GM18873 (cell line): ENCODE results near the gene SGSM2.

Experiments
- ATAC-seq: cut with Tn5 transposase; IDR thresholded peaks from one replicate; pipeline ENCODE4 v1.9.1; 2021; ENCODE audit warnings: mild to moderate bottlenecking, moderate library complexity, moderate number of reproducible peaks; ENCODE audit not compliant: unreplicated experiment, low FRiP score

The SGSM2 gene

DNA sequence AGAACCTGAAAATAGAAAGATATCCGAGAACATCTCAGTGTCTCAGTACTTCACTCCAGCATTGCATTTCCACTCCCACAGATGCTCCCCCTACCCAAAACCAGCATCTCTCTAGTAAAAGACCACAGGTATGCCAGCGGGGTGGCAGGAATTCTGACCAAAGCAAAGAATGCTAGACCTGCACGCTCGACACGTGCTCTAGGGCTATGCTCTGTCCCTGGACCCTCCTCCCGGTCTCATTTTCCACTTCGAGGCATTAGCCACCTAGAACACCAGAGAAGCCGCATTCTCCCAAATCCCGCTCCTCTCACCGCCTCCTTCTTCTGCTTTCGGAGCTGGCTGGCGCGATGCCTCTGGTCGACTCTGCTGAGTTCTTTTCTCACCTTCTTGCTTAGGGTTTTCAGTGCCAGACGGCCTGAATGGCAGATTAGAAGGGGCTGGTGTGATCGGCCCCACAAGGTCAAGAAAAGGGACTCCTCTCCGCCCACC, 1.5 kb upstream of the SGSM2 start:
- ATAC-seq, result no peak

- ATAC-seq, result peak; percentile 66
Measured at GRCh38 chr17:2336215-2336851, 968 bp upstream of the SGSM2 start, which contains the start of gene TSR1. TSS of gene TSR1 (minus strand) at chr17:2336457. CDS start at chr17:2336427, 30 bp downstream.

- no peak for ATAC-seq
Measured at GRCh38 chr17:2337544-2338314, 428 bp downstream of the SGSM2 start.

GRCh38 chr17:2338315-2338657, 985 bp downstream of the SGSM2 start:
- ATAC-seq, result no peak

- no peak for ATAC-seq
Measured at GRCh38 chr17:2343421-2343820, 6.1 kb downstream of the SGSM2 start.

DNA sequence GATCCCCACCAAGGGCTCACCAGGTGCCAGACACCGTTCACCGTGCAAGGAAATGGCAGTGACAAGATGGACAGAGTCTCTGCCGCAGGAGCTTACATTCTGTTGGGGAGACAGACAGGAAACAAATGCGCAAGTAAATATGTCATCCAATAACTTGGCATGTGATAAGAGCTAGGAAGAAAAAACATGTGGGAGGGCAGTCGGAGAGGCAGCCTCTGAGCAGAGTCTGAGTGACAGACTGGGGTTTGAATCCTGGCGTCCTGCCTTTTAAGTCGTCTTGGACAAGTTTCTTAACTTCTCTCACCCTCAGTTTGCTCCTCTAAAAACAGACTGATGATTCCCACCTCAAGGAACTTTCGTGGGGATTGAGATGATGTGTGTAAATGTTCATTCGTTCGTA, 7.2 kb downstream of the SGSM2 start:
- ATAC-seq, result no peak

DNA sequence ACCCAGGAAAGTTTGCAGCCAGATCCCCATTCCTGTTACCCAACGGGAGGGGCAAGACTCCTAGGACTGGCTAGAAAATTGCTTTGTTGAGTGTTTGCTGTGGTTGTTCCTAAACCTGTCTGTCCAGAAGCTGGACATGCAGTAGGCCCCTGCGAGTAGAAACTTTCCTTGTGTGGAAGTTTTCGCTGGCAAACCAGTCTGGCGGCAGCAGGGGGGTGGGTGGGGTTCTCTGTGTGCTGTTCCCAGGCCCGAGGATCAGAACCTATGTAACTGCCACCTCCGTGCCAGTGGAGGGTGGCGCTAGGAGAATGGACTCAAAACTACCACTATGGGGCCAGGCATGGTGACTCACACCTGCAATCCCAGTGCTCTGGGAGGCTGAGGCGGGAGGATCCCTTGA, 9.2 kb downstream of the SGSM2 start:
- ATAC-seq, result no peak

GRCh38 chr17:2347805-2348685, 10.7 kb downstream of the SGSM2 start:
- ATAC-seq, result no peak

DNA sequence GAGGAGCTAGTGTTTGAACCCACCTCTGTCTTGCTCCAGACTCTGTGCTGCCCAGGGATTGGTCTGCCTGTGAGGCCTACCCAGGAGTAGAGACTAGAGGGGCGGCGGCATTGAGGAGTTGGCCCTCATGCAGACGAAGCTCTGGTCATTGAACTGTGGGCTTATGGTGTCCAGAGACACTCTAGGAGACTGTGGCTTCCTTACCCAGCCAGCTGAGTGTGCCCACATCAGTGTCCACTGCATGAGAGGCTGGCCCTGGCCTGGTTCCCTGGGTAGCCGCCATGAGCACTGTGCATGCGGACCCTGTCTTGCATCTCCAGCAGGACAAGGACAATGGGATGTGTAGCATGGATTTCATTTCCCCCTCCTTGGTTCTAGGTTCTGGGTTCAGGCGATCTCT, 14.0 kb downstream of the SGSM2 start:
- ATAC-seq, result no peak

GRCh38 chr17:2354311-2354710, 17.0 kb downstream of the SGSM2 start:
- ATAC-seq, result no peak

DNA sequence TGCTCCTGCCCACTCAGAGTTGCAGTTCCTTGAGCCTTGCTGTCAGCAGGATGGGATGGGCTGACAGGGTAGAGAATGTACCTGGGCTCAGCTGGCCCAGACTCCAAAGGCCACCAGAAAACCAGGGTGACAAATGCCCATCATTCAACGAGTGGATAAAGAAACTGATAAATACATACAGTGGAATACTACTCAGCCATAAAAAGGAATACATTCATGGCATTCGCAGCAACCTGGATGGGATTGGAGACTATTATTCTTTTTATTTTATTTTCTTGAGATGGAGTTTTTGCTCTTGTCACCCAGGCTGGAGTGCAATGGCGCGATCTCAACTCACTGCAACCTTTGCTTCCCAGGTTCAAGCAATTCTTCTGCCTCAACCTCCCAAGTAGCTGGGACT, 19.9 kb downstream of the SGSM2 start:
- no peak for ATAC-seq

- no peak for ATAC-seq
Measured at GRCh38 chr17:2357931-2358434, 20.7 kb downstream of the SGSM2 start.

GRCh38 chr17:2361010-2361760, 23.9 kb downstream of the SGSM2 start:
- no peak for ATAC-seq

GRCh38 chr17:2362016-2362415, 24.7 kb downstream of the SGSM2 start:
- no peak for ATAC-seq

DNA sequence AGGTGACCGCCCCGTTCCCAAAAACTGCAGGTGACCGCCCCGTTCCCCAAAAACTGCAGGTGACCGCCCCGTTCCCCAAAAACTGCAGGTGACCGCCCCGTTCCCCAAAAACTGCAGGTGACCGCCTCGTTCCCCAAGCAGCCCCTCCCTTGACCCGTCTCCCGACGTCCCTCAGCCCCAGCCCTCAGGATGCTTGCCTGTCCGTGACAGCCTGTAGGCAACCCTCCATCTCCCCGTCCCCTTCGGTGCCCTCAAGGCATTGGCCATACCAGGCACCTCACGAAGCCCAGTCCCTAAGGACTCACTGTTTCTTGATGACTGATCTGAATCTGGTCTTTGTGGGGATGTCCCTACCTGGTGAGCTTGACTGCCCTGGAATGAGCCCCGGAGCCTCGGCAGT, 25.1 kb downstream of the SGSM2 start:
- ATAC-seq, result no peak

DNA sequence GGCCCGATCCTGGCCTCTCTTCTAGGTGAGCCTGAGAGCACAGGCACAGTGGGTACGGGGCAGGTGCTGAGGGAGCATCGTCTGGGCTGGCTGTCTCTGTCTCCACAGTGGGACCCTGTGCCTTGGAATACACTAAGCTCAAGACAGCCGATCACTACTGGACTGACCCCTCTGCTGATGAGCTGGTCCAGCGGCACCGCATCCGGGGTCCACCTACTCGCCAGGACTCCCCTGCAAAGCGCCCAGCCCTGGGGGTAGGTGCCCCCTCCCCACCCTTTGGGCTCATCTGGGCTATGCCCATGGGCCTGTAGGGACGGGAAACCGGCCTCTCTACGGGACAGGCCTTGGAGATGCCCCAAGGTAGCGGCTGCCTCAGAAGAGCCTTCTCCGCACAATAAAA, 25.6 kb downstream of the SGSM2 start:
- ATAC-seq, result no peak

- no peak for ATAC-seq
Measured at GRCh38 chr17:2363318-2363717, 26.0 kb downstream of the SGSM2 start.

- ATAC-seq, result no peak
Measured at GRCh38 chr17:2363851-2364762, 26.8 kb downstream of the SGSM2 start.

- no peak for ATAC-seq
Measured at GRCh38 chr17:2364763-2365116, 27.4 kb downstream of the SGSM2 start.
